Stimulated activated CD4-positive, alpha-beta T cell treated with anti-CD3 and anti-CD28 coated beads, TNF-alpha, amount 100 ng/mL, for 4 hours (primary cell): ENCODE data around the gene RRAS2.
"Not testable (repeated sequence)": the region's sequence is repeated elsewhere in the genome, so short reads cannot be mapped to it uniquely, and the experiment has no call there.

Experiments
- DNase-seq, 3 experiments: peaks; one replicate each; pipeline ENCODE4 v3.0.0-alpha.2; 2020; ENCODE audit warnings: low read depth in 3 of 3

The RRAS2 gene

DNA sequence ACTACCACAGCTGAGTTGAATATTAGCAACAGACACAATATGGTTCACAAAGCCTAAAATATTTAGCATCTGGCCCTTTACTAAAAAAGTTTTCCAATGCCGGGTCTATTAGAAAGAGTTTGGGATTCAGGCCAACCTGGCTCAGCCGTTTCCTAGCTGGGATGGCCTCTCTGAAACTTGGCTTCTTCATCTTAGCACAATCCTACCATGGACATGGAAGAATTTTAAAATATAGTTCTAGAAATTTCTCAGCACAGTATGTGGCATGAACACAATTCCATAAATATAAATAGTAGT lies 103.8 kb downstream of the RRAS2 start:
- no peak for DNase-seq

DNA sequence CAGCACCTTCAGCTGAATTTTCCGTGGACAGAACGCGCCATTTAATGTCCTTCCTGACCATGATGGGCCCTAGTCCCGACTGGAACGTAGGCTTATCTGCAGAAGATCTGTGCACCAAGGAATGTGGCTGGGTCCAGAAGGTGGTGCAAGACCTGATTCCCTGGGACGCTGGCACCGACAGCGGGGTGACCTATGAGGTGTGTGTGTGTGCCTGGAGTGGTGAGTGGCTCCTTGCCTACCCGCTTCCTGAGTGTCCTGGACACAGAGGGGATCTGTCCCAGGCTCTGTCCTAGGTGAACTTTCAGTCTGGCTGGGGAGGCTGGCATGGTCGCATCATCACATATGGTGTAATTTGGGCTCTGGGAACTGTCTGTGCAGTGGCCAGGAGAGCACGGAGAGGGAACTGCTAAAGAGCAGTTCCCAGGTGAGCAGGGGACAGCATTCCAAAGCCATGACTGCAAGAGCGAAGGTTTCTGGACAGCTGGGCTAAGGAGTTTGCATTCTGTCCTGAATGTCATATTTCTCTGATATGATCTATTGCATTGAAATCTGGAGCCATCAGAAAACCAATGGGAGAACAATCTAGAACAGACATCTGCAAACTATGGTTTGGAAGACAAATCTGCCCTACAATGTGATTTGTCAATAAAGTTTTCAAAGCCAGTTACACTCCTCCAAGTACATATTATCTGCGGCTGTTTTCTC lies 104.3 kb downstream of the RRAS2 start:
- no peak for DNase-seq

DNA sequence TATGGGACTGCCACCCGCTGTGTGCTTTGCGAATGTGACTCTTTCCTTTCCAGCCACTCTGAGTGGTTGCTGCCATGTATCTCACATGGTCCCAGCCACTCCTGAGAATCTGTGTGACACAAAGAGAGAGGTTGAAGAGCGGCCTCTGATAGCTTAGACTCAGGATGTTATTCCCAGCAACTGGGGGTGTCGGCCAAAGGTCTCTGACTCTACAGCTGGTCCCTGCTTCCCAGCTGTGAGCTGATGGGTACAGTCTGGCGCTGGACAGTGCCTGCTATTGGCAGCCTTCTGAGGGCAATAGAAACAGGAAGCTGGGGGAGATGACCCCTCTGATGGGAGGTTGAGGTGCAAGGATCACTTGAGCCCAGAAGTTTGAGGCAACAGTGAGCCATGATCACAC lies 105.1 kb downstream of the RRAS2 start:
- DNase-seq, result no peak

DNA sequence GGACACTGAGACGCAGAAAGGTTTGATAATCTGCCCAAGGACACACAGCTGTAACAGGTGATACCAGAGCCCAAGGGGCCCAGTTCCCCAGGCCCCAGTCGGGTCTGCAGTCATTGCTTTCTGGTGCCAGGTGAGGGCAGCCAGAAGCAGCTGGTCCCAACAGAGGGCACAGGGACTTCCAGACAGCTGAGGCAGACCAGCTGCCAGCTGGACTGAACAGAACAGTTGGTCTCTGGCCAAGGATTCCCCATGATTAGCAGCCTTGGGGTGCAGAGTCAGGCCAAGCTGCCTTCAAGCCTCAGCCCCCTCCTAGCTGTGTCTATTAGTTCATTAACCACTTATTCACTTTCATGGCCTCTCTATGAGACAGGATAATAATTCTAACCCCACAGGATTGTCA lies 105.6 kb downstream of the RRAS2 start:
- DNase-seq, result no peak

DNA sequence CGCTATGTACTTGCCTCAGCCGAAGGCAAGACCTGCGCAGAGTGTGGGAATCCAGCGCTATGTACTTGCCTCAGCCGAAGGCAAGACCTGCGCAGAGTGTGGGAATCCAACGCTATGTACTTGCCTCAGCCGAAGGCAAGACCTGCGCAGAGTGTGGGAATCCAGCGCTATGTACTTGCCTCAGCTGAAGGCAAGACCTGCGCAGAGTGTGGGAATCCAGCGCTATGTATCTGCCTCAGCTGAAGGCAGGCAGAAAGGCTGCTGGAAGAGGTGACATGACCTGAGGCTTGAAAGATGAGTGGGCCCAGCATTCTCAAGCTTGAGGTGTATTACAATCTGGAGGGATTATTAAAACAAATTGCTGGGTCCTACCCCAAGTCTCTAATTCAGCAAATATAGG lies 106.5 kb downstream of the RRAS2 start:
- not testable (repeated sequence) for DNase-seq

DNA sequence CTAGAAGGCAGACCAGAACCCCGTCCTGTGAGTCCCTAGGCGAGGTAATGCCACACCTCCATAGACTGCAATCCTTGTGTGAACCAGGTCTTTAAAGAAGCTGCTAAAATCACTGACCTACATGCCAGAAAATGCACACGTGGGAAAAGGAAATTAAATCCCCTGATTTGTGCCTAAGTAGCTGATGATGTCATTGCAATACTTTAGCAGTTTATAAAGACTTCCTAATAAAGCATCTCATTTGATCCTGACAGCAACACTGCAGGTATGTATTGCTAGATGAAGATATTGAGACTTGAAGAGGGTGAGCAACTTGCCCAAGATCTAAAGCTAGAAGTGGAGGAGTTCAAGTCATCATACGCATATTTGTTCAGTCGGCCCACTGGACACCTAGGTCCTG lies 107.2 kb downstream of the RRAS2 start:
- DNase-seq, result no peak

DNA sequence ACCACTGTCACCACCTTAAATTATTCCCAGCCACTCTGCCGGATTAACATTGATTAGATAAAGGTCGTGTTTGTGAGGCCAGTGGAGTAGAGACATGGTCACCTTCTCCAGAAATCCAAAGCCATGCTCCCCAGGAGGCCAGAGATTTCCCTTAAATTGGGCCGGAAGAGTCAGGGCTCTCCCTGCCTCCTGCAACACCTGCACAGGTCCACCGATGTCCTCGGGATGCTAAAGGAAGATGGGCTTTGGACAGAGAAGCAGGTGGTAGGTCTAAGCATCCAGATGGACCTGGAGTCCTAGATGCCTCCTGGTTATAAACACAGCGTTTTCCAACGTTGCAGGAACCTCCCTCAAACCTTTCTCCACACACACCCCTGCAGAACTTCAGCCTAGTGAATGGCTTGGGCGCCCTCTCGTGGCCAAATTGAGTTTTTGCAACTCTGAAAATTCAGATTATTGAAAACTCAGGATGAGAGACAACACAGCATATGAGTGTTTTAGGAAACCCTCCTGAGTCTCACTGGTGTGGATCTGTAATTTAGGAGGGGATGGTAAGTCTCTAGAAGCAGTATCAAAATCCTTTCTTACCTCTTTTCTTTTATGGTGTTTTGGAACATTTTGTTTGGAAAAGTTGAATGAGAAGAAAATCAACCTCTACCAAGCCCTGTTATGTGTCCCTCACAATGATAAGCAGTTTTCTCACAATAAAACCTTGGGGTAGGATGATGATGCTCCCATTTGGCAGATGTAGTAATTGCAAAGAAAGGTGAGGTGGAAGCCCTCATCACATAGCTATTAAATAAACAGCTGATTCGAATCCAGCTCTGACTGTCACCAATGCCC lies 109.6 kb downstream of the RRAS2 start:
- DNase-seq, result peak; percentile 34 to 49 (median 44)

DNA sequence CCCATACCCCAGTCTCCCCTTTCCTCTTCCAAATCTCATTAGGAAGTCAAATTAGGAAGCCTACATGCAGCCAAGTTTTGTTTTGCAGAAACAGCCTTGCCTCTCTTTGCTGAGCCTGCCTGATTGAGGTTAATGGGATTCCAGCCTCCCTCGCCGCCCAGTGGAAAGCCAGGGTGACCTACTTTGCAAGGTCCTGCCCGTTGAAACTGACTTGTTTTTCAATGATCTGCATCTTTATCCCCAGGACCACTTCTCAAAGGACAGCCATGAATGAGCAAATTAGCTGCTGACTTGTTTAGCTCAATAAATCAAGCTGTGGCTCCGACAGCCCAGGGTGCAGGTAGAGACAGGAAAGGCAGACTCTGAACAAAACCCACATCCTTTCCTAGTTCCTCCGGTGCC lies 110.4 kb downstream of the RRAS2 start:
- DNase-seq, result no peak

DNA sequence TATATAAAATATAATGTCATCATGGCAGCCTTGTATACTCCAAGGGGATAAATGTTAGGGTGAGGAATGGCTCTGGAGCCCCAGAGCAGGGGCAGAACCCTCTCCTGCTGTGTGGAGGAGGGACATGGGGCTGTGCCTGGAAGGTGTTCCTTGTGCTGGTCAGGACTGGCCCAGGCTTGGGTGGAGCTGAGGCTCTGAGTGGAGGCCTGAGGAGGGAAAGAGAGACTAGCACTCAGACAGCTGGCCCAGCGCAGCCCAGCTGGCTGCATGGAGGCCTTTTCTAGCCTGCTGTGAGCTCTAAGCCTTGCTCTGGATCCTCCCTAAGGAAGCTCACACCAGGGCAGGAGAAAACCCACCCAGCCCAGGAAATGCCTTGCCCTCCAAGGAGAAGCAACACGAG lies 113.5 kb downstream of the RRAS2 start:
- no peak for DNase-seq

DNA sequence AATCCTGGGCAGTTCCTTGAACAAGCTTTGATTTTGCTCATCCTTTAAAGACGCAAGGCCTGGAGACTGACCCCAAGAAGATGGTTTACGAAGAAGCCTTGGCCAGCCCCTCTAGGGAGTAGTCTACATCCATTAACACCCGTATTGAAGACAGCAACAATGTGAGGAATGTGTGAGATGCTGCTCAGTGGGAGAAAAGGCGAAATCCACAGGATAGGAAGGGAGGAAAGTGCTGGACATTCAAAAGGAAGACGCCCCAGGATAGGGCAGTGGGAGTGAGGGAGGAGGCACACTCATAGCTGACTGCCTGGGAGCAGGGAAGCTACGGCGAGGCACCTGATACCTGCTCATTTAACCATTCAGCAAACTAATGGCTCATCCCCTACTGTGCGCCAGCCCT lies 114.1 kb downstream of the RRAS2 start:
- no peak for DNase-seq

DNA sequence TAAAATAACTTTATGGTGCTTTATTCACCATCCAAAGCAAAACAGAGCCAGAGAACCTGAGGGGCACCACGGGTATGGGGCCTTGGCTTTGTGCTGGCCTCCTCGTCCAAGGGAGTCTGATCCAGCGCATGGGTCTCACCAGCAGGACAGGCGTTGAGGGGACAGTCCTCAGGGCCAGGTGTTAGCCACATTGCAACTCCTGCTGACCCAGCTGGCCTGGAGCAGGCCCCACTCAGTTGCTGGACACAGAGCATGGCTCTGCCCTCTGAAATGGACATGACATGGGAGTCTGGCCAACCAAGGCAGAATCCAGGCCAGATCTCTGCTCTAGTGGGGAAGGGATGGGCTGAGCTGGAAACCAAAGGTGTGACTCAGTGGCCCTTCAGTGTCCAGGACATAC lies 116.2 kb downstream of the RRAS2 start:
- no peak for DNase-seq

DNA sequence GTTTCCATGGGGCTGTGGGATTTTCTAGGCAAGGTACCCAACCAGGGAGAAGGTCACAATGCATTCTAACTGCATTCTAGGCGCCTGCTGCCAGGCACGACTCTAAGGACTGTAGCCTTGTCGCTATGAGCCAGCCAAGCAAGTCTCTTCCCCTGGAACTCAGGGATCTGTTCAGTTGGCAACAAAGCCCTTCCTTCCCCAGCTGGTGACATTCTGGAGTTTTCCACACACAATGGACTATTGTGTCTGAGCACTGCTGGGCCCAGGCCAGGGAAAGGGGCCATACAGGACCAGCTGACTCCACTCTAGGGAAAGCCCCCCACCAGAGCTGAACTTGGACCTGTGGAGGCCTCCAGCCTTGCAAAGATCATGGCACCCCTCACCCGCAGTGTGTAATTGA lies 116.8 kb downstream of the RRAS2 start:
- no peak for DNase-seq

DNA sequence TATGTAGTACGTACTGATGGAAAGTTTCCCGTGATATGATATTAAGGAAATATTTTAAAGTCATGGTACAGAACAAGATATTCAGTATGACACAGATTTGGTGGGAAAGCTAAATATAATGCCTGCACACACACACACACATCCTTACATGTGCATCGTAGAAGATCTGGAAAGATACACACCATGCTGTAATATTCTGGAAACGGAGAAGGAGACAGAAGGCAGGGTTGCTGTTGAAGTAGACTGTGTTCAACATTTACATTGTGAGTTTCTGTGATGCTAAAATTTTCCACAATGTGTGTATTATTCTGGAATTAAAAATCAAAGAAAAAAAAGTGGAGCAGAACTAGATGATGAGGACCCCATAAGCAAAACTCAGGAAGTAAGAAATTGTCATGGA lies 118.0 kb downstream of the RRAS2 start:
- no peak for DNase-seq

DNA sequence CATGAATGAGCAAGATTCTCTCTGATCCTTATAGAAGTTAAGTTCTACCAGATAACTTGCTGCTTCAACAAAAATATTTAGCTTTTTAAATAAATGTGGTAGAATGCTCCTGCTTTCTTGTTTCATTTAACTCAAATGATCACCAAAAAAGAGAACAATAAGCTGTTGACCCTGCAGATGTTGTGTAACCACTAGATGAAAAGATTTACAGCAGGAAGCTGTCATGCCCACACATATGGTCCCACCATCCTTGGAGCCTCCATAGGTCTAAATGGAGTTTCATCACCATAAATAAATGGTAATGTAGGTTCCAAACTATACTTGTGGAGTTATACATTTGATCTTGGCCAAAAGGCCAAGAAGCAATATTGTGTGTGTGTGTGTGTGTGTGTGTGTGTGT lies 118.8 kb downstream of the RRAS2 start:
- no peak for DNase-seq

DNA sequence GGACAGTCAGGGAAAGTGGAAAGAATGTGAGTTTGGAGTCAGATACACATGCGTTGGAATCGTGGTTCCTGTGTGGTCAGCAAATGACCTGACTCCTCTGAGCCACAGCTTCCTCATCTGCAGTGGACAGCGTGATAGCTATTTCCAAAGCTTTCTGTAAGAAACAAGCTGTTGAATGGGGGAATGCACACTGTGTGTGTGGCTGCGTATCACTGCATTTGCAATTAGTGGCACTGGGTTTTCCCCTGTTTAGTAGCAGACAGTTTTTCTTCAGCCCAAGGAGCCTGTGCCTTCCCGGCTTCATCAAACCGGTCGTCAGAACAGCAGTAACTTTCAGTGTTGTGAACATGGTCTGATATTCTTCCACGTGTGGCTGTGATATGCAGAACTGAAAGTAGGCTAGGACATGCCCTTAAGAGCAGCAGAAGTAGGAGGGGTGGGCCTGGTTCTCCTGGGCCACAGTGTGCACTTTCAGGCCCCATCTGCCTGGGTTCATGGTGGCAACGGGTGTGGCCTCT lies 121.5 kb downstream of the RRAS2 start:
- no peak for DNase-seq

DNA sequence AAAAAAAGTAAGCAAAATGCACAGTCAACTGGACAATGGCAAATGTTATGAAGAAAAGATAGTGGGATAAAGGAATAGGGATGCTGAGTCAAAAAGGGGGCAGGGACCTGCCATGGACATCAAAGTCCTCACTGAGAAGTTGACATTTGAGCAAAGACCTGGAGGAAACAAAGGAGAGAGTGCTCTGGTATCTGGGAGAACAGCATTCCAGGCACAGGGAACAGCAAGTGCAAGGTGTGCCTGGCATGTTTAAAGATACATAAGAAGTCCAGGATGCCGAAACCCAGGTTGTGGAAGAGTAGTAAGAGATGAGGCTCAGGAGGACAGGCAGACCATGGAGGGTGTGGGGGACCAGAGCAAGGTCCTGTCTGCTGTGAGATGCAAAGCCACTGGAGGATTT lies 123.3 kb downstream of the RRAS2 start:
- DNase-seq, result no peak

DNA sequence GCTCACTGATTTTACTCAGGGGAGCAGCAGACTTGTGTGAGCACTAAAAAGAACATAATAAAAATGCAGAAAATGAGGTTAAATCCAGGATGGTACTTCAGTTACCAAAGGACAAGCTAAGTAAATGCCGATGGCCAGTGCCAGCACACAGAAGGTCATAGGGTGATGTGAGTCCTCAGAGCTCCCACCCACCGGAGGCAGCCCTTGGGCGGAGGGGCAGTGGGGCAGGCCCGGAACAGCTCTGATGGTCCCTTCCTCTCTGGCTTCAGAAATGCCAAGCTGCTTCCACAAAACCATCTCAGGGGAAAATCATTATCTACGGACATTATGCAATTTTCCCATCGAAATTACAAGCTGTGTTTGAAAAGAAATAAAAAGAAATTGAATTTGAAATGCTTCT lies 124.5 kb downstream of the RRAS2 start:
- DNase-seq, result no peak

DNA sequence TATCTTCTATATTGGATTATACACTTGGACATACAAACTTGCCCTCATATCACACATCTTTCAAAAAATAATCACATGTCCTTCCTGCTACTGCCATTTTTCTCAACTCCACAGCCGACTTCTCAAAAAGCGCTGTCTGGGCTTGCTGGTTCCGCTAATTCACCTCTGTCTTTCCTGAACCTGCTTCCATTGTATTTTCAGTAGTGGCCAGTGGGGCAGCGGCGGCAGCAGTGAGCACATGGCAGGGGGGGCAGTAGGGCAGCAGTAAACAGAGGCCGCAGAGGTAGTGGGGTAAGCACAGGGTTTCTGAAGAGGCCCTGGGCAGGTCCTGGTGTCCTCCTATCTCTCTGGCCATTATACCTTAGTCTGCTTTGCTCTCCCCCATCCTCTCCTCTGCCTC lies 126.3 kb downstream of the RRAS2 start:
- no peak for DNase-seq

DNA sequence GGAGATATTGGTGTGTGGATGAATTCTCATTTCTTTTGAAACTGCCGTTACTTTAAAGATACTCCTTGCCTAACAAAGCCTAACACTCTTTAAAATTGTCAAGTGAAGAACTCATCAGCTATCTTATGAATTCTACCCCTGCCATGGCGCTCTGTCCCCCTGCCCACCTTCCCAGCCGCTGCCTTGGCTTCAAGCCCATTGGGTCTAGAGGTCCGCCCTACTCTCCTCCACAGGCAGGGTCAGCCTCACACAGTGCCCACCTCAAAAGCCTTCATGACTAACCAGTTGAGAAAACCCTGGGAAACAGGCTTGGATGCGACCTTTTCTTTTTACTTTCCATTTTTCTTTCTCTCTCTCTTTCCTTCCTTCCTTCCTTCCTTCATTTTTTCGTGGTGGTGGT lies 128.6 kb downstream of the RRAS2 start:
- DNase-seq, result no peak

DNA sequence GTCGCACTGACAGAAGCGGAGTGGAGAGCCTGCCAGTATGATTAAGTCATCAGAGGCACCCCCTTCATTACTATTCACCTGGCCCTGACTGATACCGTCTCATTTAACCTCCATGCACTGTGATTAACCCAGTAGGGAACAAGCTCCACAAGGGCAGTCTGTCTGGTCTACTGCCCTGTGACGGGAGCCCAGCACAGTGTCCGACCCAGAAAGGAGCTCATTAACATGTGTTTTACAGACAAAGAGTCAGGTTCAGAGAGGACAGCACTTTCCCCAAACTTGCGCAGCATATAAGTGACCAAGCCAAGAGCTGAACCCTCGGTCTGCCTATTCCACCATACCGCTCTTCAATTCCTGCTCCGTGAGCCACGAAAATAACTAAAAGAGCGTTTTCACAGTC lies 129.5 kb downstream of the RRAS2 start:
- no peak for DNase-seq

DNA sequence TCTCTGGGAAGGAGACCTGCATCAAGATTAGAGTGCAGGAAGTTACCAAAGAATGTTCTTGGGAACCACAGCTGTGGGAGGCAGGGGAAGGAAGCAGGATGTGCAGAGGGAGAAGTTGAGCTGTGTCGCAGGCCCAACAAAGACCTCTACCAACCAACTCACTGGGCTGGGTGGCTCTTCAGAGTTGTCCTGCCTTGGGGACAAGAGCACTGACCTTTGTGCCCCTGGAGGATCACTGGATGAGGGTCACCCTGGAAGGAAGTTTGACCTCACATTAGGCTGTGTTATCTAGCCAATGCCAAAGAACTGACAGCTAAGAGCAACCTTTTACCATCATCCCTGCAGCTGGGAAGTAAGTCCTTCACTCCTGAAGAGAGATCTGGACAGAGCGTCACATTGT lies 130.6 kb downstream of the RRAS2 start:
- no peak for DNase-seq
